Frontal cortex (tissue), 4 donors: Measurements from ENCODE around the gene MAN2A1. TPM values are rescaled to one million over a fixed set of nuclear protein-coding genes. Genes with fewer than 3 reads are reported as not detected.

Experiments
- DNase-seq, 2 donors: peaks; one replicate each; pipeline ENCODE4 v3.0.0; 2012; ENCODE audit warnings: low spot score in 2 of 2
- FAIRE-seq: peaks from 2 replicates; lab custom pipeline; 2012; peaks lifted over from hg19 to GRCh38; lab: Jason Lieb, UNC
- total RNA-seq: library from RNA; depleted of rRNA; stranded (reverse); fragments of >200 nt; gene quantifications from one replicate; pipeline ENCODE4 v1.2.3, GENCODE V29; 2014
- donor health status: control.
- donor health status: control.
- donor health status: control.

Gene MAN2A1
- total RNA-seq, 1 donor from 2014 or later = 74.6 TPM

DNA sequence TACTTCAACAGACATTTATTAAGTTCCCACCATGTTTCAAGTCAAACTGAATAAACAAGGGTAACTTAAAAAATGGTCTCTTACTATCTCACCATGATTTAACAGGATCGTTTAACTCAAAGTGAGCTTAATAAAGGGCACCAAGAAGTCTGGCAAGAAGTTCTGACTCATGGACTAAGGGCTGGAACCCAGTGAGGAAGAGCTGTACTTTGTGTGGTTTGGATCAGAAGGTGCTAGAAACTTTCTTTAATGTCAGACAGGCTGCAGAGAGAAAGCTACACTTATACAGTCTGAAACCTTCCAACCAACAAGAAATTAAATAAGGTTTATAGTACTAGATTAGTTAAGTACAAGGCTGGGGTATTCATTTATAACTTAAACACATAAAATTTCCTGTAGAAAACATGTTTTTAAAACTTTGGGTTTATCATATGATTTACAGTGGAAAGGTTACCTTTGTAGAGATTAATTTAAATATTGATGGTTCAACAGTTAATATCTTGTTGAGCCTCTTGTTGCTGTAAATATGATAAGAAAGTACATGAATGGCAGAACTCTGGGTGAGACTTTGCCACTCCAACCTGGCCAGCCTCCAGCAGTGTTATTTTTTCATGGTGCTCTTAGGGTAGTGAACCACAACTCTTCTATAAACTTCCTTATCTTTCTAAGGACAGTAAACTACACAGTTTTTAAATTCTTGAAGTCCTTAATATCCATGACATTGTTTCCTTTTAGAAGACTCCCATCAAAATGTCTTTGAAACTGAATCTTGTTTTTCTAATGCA, 162.8 kb downstream of the MAN2A1 start:
- DNase-seq = no peak
- FAIRE-seq = no peak

DNA sequence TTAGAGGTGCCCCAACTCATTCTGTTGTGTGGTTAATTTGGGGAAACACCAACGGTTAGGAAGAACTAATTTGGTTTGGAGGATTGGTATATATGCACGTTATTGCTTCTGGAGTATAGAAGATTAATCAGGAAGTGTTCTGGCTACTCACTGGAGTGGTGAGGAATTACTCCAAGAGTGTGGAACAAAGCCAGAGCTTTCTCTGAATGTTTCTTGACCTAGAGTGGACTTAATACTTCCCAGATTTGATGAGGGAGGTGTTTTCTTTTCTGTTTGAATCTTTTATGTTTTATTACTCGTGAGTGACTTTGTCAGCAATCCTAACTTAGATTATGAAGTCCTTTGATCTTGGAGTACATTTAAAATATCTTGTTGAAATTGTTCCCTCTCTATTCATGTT, 163.7 kb downstream of the MAN2A1 start:
- no peak for DNase-seq
- no peak for FAIRE-seq

DNA sequence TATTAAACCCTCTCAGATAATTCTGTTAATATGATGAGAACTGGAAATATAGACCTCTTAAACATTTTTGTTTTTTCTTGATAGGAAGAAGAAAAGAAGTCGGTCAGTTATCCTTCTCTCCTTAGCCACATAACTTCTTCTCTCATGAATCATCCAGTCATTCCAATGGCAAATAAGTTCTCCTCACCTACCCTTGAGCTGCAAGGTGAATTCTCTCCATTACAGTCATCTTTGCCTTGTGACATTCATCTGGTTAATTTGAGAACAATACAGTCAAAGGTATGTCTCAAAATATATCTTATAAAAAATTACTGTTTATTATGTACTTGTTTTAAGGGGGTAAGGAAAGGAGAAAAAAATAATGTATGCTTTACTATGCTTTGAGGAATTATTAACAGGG, 165.3 kb downstream of the MAN2A1 start:
- no peak for DNase-seq

DNA sequence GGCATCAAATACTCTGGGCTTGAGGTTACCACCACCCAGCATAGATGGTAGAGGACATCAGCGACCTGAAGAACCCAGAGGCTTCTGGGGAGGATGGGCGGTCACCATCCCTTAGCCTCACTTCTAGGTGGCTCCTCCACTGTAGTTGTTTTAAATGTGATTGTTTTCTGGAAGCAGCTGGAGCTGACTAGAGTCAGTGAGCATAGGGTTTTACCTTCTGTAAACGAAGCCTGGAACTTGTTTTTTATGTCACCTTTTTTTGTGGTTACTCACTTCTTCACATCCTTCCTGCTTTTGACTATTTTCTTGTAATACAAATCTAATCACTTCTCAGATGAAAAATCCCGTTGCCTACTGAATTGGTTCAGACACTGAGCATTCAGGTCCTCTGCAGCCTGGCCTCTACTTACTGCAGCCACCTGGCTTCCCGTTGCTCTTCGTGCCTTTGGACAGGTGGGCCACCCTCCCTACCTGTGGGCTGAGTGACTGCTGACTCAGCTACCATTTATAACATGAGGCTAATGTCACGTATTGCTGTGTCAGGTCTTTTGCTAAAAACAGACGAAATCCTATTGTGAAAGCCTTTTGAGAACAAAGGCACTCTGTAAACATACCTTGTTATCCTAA, 167.8 kb downstream of the MAN2A1 start:
- FAIRE-seq (no peak), DNase-seq (no peak)

More for the DNA sequence above, 165.3 kb downstream of the MAN2A1 start:
- FAIRE-seq = no peak

DNA sequence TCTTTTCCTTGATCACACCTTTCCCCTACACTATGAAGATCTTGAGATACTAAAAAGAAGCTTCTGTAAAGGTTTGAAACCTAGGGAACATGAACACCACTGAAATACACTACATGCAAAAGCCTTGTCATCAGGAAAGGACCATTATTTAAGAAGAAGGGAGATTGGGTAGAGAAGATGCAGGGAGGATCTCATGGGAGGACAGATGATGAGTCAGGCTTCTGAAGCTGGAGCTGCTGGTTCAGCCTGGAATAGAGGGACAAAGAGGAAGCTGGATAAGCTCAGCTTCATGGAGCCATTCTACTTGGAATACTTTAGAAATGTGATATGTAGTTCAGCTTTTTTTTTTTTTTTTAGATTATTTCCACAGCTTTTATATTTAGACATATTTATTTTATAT, 169.8 kb downstream of the MAN2A1 start:
- FAIRE-seq (no peak), DNase-seq (no peak)

DNA sequence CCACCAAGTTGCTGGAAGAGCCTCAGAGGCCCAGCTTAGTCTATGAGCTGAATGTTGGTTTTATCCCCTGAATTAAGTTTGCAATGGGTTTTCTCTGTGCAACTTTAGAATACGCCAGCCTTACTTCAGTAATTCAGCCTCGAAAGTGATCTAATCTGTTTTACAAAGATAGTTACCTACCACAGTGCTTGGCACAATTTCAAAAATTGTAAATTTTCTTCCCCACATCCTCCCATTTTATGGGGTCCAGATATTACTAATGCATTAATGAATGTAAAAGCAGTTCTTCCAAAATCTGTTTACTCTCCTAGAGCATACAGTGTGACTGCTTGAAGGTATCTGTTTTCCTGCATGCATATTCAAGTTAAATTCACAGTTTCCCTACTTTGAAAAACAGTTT, 172.6 kb downstream of the MAN2A1 start:
- no peak for DNase-seq
- FAIRE-seq = no peak

DNA sequence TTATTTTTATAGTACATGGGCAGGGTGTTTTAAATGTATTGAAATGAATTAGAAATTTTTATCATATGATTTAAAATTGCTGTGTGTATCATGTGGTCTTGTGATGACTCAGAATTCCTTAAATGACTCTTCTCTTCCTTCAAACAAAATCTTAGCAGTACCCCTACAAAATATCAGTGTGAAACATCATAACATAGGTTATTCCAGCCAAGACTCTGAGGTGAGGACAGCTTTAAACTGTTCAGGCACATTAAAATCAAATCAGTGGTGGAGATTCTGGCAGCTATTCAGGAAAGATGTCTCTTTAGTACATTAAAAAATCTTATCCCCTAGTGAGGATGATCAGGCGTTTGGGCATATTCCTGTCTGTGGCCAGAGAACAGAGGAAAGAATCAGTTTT, 174.0 kb downstream of the MAN2A1 start:
- no peak for DNase-seq
- no peak for FAIRE-seq

DNA sequence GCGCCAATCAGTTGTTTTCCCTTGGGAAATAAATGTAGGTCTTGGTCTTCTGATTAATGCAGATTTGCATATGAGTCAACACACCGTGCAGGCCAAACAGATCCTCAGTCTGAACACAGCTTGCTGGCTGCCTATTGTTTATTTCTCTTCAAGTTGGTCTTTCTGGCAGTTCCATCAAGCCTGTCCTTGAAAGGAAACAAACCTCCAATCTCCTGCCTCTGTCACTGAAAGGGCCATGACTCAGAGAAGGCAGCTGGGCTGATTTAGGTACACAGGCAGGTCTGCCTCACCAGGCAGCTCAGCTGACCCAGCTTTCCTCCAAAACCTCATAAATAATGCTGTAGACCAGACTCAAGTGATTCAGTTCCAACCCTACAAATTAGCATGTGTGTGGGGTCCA, 175.9 kb downstream of the MAN2A1 start:
- FAIRE-seq = no peak
- DNase-seq = no peak

DNA sequence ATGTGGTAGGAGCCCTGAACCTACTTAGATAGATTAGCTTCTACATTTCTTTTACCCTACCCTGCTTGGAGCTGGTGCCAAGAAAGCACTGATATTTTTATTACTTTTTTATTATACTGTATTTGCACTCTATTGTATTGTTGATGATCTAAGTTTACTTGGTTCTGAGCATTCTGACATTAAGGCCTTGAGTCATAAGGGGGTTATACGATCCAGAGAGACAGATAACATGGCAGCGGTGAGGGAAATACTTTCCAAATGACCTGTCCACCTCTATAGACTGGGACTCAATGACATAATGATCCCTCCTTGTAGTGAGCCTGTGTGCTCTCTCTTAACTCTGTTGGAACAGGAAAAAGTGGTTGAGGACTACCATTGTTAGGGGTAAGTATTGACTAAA, 176.3 kb downstream of the MAN2A1 start:
- FAIRE-seq = no peak
- DNase-seq = no peak

DNA sequence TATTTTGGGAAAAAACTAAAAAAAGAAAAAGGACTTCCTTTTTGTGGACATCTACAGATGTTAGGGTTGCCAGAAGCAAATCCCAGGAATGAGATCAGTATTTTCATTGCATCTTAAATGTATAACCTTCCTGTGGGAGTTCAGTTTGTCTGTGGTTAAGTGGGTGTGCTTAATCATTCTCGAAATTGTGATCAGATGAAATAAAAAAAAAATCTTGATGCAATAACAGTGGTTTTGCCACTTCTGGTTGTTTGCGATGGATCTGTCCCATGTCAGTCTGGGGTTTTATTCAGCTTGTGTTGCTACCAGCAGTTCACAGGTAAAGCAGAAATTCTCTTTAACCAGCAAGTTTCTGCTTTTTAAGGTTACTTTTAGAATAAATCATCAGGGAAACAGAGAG, 179.0 kb downstream of the MAN2A1 start:
- DNase-seq (no peak), FAIRE-seq (no peak)

DNA sequence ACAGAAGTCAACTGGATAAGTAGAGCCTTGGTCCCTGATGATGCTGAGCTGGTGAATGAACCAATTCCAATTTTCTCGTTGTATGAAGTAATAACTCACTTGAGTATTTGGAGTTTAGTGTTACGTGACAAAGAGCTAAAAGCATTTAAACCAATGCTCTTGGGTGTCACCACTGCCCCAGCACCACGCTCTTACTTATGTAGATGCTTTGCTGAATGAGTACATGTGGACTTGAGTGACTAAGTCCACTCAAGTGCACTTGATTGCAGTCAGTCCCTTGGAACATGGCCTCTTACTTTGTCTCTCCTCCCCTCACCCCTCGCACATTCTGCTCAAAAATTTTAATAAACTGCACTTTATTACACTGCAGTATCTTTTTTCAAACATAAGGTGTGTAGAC, 184.0 kb downstream of the MAN2A1 start:
- DNase-seq (no peak), FAIRE-seq (no peak)

DNA sequence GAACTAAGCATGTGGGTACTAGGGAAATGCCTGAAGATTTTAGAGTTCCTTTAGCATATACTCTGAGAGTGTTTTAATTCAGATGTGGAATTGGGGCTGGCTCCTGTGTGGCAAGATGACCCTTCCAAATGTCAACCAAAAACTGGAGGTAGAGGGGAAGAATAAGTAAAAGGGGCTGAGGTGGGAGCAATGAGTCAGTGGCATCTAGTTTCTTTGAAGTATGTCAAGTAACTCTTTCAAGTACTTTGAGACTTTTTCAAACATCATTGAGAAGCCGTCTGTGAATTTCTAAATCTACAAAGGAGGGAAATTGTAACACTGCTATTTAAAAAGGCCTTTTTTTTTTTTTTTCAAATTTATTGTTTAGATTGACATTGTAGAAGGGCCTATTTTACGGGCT, 184.4 kb downstream of the MAN2A1 start:
- FAIRE-seq (no peak), DNase-seq (no peak)

DNA sequence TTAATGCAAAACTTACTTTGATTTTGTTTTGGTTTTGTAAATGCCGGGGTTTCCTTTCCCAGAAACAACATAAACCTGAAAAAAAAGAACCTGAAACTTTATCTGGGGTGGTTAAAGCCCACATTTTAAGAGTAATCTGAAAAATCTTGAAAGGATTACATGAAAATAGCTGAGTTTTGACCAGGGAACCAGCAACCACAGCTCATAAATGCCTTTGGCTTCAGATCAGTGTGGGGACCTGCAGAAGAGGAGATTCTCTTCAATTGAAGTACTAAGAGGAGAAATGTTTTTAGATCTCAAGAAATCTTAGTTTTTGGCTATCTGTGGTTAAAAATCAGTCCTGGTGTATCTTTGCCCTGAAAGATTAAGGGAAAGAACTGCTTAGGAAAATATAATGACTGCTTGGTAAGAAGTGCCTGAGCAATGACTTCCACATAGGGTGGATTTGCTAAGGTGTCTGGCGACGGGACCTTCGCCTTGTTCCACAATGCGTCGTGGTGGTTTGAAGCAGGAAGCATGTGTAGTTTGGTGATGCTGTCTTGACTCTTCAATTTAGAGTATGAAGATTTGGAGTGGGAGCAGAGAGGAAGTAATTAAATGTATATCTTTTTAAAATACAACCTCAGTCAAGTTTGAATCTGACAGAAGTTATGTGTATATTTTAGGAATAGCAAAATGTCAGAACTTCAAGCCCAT, 186.5 kb downstream of the MAN2A1 start:
- no peak for DNase-seq
- no peak for FAIRE-seq

DNA sequence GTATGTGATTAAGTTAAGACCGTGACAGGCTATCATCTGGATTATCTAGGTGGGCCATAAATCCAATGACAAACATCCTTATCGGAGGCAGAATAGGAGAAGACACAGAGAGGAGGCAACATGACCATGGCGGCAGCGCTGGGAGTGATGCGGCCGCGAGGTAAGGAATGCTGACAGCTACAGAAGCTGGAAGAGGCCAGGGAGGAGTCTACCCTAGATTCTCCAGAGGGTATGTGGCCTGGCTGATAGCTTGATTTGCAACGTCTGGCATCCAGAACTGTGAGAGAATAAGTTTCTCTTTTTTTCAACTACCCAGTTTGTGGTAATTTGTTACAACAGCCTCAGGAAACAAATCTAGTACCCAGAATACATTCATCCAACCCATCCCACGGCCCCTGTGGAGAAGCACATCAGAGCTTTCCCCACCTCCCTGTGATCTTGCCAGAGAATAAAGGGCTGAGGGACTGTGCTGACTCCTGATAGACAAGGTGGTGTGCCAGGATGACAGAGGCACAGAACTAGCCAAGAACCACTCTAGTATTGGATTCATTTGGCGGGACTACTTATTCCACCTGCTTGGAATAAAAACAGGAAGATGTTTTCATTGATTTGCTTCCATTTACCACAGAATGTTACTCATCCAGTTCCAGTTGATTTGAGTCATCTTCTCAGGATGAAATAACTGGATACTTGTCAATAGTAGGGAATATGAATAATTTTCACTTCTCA, 187.4 kb downstream of the MAN2A1 start:
- DNase-seq = no peak
- no peak for FAIRE-seq

DNA sequence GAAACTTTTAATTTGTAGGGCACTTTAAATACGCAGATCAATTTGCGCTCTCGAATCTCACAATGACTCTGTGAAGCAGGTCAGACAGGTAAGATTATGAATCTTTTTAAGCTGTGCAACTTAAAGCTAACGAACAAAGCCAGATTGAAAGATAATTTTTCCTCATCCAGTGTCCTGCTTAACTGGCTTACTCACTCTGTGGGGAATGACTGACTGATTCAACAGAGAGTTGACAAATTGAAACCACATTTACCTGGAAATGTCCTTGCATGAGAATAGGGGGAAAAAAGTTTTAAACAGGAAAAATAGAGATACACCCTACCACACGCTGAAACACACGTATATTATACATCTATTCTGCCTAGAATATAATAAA, 187.9 kb downstream of the MAN2A1 start:
- DNase-seq (no peak), FAIRE-seq (no peak)

DNA sequence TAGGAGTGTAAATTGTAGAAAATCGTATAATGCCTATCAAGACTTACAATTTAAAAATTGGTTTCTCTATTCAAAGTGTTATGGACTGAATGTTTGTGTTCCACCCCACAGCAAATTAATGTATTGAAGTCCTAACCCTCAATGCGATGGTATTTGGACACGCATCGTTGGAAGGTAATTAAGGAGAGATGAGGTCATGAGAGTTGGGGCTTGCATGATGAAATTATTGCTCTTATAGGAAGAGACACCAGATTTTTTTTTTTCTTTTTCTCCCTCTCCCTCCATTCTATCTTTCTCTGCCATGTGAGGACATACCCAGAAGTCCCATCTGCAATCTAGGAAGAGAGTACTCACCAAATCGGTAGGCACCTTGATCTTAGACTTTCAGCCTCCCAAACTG, 189.2 kb downstream of the MAN2A1 start:
- DNase-seq (no peak), FAIRE-seq (no peak)

DNA sequence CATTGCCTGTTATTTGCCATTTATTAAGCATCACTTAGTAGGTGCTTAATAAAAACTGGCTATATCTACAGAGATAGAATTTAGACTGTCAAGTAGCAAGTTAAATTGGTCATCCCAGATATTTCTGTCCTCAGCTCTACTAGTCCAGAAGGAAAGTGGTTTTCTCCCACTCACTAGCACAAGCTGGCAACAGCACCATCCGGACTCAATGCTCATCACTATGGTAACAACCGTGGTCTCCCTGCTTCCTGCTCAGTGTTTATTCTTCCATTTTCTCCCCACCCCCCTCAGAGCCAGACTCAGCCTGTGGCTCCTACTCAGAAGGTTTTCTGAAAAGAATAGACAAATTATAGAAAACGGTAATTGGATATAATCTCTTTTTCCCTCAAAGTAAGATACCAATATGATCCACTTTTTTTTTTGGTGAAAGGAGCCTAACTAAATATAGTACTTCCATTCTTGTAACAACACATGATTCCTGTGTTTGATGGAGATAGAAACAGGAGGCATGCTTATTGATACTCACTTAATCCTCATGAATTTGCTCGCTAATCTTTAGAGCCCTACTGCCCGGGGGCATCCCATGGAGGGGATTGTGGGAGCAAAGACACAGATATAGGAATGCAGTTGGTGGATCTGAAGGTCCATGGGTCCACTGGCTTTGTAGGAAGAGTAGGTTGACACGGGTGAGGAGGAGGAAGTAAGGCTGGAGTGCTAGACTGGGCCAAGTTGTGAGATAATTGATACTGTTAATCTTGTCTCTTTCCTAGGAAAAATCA, 191.4 kb downstream of the MAN2A1 start:
- DNase-seq (peak in 1 of 2 donors; percentile 19), FAIRE-seq (no peak)

DNA sequence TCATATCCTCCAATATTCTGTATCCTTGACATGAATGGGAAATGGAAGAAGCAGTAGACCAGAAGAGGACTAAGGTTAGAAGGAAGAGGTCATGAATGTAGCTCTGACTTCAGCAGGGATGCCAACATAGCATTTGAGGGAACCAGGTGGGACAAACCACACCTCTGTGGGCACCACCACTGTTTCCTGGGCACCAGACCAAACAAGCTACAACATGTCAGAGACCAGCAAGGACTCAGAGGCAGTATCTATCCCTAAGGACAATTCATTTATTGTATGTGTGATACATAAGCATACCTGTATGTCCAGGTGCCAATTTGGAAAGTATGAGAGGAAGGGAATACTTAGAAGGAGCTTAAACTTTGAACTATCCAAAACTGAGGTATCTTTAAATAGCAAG, 192.8 kb downstream of the MAN2A1 start:
- DNase-seq = no peak

DNA sequence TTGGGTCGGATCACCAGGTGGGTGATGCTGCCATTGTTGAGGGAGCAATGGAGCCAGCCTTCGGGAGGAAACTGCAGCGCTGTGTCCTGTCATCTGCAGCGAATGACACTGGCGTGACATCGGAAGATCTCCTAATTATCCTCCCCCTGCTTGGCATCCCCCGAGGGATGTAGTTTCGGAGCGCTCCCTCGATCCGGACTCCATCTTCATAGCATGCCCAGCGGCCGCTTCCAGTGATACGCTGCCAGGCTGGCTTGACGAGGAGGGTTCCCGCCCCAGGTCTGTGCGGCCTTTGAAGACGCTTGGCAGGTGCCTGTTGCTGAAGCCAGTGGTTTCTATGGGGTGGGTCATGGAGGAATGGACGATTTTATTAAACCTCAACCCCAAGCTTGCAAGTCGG, 194.9 kb downstream of the MAN2A1 start:
- DNase-seq (no peak), FAIRE-seq (no peak)

More for the DNA sequence above, 192.8 kb downstream of the MAN2A1 start:
- FAIRE-seq = no peak

DNA sequence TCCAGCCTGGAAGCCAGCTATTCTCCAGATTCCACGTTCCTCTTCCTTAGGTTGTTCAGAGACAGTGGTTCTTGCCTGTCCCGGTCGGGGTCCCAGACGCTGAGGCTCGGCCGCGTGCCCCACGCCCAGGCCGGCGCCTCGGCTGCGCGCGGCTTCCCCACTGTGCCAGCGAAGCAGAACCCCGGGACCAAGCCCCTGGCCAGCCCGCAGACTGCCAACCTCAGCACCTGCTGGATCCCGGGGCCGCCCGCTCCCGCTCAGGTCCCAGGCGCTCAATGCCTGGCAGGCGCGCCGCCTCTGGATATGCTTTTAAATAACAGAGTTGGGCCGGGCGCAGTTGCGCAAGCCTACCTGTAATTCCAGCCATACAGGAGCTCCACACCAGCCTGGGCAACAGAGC, 195.5 kb downstream of the MAN2A1 start:
- FAIRE-seq (no peak), DNase-seq (no peak)
